WERI-Rb-1 (cell line): ENCODE results near the gene USP44.

Experiments used
- DNase-seq: peaks from one replicate; pipeline ENCODE4 v3.0.0-alpha.2; 2020
- H3K27ac ChIP-seq: fragments of 250-450 bp; sonication (Bioruptor Pico); 2 replicates; pipeline ENCODE4 v1.5.1; 2020; ENCODE audit warnings: mild to moderate bottlenecking, moderate library complexity
- H3K27me3 ChIP-seq: fragments of 250-450 bp; sonication (Bioruptor Pico); 2 replicates; pipeline ENCODE4 v1.5.1; 2021; ENCODE audit warnings: mild to moderate bottlenecking, low read depth, moderate library complexity; ENCODE audit not compliant: insufficient read depth, severe bottlenecking
- H3K36me3 ChIP-seq: fragments of 250-450 bp; sonication (Bioruptor Pico); 2 replicates; pipeline ENCODE4 v1.5.1; 2020; ENCODE audit warnings: mild to moderate bottlenecking, moderate library complexity
- H3K4me3 ChIP-seq: 2 replicates; pipeline ENCODE4 v1.5.1; 2011; ENCODE audit warnings: low read depth, mild to moderate bottlenecking, control low read depth, low read length
- H3K9me3 ChIP-seq: fragments of 250-450 bp; sonication (Bioruptor Pico); 2 replicates; pipeline ENCODE4 v1.5.1; 2021; ENCODE audit warnings: mild to moderate bottlenecking, moderate library complexity; ENCODE audit not compliant: severe bottlenecking
- CTCF ChIP-seq: IDR thresholded peaks from 2 replicates; pipeline ENCODE4 v1.5.1; 2011; ENCODE audit warnings: low read depth, mild to moderate bottlenecking, control low read depth, inconsistent platforms, low read length

Gene USP44

GRCh38 chr12:95516757-95517156 lies 34.5 kb downstream of the USP44 start:
- TF ChIP-seq CTCF: no peak
- no peak overlapping the region for H3K27ac ChIP-seq
- H3K36me3 ChIP-seq: peaks cover 27% of the 10 kb centered on the region
- H3K9me3 ChIP-seq: no peaks in the 10 kb centered on the region
- DNase-seq: no peak
- no peaks in the 10 kb centered on the region for H3K27me3 ChIP-seq
- no peak overlapping the region for H3K4me3 ChIP-seq

DNA sequence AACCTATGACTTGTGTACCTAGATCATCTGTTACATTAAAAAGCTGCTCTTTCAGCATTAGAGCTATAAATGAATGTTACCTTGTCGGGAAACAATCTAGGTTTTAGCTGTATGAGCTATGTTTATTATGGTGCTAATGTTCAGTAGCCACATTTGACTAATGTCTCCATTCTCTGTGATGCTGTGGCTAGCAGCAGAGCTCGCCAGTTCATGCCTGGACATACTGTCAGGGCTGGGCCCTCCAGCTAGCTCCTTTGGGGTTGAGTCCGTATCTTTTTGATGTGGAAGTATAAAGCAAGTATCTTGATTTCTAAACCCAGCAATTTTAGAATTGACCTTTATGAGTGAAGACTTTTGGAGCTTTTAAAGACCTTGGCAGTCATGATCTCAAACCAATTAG lies 36.1 kb downstream of the USP44 start:
- no peak overlapping the region for H3K4me3 ChIP-seq
- H3K27ac ChIP-seq: no peak overlapping the region
- DNase-seq: no peak
- H3K27me3 ChIP-seq: no peaks in the 10 kb centered on the region
- H3K36me3 ChIP-seq: peaks cover 39% of the 10 kb centered on the region
- H3K9me3 ChIP-seq: no peaks in the 10 kb centered on the region
- no peak for TF ChIP-seq CTCF

- no peaks in the 10 kb centered on the region for H3K9me3 ChIP-seq
- DNase-seq: no peak
- no peak overlapping the region for H3K4me3 ChIP-seq
- no peak overlapping the region for H3K27ac ChIP-seq
- peaks cover 54% of the 10 kb centered on the region for H3K36me3 ChIP-seq
- H3K27me3 ChIP-seq: no peaks in the 10 kb centered on the region
- no peak for TF ChIP-seq CTCF
Observed at GRCh38 chr12:95513599-95513998, 37.7 kb downstream of the USP44 start.

DNA sequence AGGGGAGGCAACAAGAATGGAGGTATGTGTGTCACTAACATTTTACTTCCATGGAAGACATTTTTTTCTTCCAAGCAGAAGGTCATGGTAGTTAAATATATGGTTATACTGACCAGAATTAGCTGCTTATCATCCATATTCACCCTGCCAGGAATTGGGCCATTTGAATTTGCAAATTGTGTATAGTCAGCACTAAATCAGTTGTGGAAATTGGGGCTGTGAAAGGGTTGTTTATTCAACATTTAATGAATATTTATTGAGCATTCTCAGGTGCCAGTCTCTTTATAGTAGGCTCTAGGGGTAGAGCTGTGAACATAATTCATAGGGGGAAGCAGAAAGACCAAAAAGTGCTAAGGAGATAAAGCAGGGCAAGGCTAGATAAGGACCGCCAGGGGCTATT lies 39.3 kb downstream of the USP44 start:
- DNase-seq: no peak
- Histone ChIP-seq H3K27ac (no peak overlapping the region), H3K36me3 (peaks cover 66% of the 10 kb centered on the region), H3K4me3 (no peak overlapping the region), H3K27me3 (no peaks in the 10 kb centered on the region), H3K9me3 (no peaks in the 10 kb centered on the region)
- no peak for TF ChIP-seq CTCF

DNA sequence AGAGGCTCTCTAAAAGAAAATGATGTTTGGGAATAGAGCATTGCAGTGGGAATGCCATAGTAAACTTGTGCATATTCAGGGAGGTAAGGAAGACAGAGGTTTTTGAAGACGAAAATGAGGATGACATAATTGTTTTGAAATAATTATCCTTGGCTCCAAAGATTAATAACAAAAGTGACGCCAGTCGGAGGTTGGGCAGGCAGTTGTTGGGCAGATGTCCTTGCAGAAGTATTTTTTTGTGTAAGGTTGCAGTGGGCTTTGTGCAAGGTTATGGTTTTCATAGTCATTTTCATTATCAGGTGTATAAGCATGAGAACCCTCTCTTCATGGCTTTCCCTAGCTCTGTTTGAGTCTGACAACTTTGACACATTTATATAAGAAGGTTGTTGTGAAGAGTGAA lies 42.0 kb downstream of the USP44 start:
- no peaks in the 10 kb centered on the region for H3K9me3 ChIP-seq
- no peak for TF ChIP-seq CTCF
- no peak for DNase-seq
- peaks cover 90% of the 10 kb centered on the region for H3K36me3 ChIP-seq
- H3K27me3 ChIP-seq: no peaks in the 10 kb centered on the region
- no peak overlapping the region for H3K4me3 ChIP-seq
- no peak overlapping the region for H3K27ac ChIP-seq

DNA sequence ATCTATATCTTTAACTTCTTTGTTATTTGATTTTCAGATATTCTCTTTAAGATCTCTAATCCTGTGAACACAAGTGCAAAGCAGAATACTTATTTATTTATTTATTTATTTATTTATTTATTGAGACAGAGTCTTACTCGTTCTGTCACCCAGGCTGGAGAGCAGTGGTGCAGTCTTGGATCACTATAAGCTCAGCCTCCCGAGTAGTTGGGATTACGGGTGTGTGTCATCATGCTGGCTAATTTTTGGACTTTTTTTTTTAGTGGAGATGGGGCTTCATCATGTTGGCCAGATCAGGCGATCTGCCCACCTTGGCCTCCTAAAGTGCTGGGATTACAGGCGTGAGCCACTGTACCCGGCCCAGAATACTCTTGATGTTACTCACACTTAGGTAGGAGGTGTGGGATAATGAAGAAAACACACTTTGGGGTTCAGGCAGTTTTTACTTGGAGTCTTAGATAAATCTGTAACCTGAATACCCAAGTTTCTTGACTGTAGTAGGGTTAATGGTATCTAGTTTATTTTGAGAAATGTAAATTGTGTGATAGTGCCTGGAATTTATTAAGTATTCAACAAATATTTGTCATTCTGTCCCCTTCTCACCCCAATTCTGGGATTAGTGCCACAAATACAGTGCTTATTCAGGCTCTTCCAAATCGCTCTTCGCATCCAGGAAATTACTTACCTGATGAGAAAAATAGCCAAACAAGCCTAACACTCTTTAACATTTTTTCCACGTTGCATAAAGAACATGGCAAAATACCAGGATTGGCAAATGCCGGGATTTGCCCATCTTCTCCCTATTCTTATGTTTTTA lies 44.4 kb downstream of the USP44 start:
- no peak for TF ChIP-seq CTCF
- DNase-seq: no peak
- Histone ChIP-seq H3K4me3 (no peak overlapping the region), H3K27ac (no peak overlapping the region), H3K36me3 (peaks cover 84% of the 10 kb centered on the region), H3K27me3 (no peaks in the 10 kb centered on the region), H3K9me3 (no peaks in the 10 kb centered on the region)
